ENCODE measurements around the gene WT1.

- TF ChIP-seq GATA2 (IDR thresholded peaks at IDR 0.05; ENCODE audit: low read depth, low read length) (no peak), GATA3 (IDR thresholded peaks at IDR 0.05; ENCODE audit: low read depth, low read length) (no peak)
Observed at GRCh38 chr11:32454993-32455392, 19.7 kb upstream of the WT1 start.

Data from SH-SY5Y (cell line).